HT1080 (cell line): ENCODE data around the gene BNIP3. TPM values are rescaled to one million over a fixed set of nuclear protein-coding genes. Genes with fewer than 3 reads are reported as not detected.
"Not testable (repeated sequence)": the region's sequence is repeated elsewhere in the genome, so short reads cannot be mapped to it uniquely, and the experiment has no call there.

Source experiments
- DNase-seq: peaks from one replicate; pipeline ENCODE4 v3.0.0-alpha.2; 2015; ENCODE audit warnings: low read depth
- total RNA-seq: library from RNA; depleted of rRNA; stranded (reverse); fragments of >200 nt; shearing (Covaris generic); gene quantifications from 2 replicates; pipeline ENCODE4 v1.2.3, GENCODE V29; 2014

The BNIP3 gene
- total RNA-seq, 1 experiment from 2014 or later, result 105 TPM

DNA sequence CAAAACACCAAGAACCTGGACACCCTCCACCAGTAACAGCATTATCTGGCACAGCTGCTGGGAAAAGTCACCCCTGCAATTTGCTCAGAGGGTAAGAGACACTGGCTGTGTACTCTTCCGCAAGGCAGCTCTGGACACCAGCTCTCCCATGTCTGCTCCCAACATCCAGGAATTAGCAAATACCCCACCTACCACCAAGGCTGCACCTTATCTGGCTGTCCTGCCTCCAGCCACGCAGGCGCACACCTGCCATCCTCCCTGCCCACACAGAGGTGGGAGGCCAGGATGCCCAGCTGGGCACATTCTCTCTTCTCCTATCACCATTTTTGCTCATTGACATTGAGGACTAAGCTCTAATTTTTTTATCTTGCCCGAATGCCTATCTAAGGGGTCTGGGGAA is 20.3 kb upstream of the BNIP3 start:
- DNase-seq, result no peak

DNA sequence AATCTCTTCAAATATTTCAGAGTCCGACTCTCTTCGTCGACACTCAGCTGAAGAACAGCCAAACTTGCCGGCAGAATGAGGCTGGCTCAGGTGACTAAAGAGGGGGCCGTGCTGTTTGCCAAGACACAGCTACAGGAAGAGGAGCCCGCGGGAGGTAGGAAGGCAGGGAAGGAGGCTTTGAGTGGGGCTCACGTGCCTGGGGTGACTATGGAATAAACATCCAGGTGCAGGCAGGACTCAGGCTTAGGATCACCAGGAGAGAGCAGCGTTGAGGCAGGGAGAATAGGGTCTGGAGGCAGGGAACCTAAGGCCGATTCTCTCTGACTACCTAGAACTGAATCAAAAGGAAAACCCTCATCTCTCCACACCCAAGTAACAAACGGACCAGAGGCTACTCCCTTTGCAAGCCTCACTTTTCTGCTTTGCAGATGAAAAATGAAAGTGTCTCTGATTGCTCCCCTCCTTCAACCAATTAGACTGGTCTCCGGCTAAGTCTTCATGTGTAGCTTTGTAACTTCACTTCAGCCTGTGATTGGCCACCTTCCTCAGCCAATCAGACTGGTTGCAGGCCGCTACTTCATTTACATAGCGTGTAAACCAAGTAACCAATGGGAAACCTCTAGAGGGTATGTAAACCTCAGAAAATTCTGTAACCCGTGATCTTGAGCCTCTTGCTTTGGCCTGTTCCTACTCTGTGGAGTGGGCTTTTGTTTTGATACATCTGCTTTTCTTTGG is 19.7 kb upstream of the BNIP3 start:
- DNase-seq, result peak; percentile 46

- no peak for DNase-seq
Measured at GRCh38 chr10:131998845-131999681, 17.3 kb upstream of the BNIP3 start.

DNA sequence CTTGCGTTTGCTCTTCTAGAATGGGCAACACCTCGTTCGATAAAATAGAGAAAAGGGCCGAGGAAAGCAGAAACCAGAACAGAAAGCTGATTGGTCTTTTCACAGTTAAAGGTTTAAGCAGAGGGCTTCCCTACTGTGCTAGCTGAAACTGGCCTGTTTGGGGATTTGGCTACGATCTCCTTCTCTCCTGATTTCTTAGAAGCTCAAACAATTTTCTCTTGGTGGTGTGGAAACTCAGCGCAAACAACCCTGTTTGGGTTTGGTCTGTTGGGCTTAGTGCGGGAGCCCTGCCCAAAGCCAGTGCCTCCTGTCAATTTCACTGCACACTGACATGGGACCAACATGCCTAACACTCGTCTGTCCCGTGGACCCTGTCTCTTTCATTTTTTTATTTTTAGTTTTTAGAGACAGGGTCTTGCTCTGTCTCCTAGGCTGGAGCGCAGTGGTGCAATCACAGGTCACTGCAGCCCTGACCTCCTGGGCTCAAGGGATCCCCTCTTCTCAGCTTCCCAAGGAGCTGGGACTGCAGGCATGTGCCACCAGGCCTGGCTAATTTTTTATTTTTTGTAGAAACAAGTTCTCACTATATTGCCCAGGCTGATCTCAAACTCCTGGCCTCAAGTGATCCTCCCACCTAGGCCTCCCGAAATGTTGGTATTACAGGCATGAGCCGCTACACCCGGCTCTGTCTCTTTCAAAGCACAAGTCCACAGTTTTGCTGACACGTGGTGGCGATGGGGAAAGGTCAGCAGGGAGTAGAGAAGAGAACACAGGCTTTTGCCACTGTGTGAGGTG is 16.5 kb upstream of the BNIP3 start:
- DNase-seq, result no peak

DNA sequence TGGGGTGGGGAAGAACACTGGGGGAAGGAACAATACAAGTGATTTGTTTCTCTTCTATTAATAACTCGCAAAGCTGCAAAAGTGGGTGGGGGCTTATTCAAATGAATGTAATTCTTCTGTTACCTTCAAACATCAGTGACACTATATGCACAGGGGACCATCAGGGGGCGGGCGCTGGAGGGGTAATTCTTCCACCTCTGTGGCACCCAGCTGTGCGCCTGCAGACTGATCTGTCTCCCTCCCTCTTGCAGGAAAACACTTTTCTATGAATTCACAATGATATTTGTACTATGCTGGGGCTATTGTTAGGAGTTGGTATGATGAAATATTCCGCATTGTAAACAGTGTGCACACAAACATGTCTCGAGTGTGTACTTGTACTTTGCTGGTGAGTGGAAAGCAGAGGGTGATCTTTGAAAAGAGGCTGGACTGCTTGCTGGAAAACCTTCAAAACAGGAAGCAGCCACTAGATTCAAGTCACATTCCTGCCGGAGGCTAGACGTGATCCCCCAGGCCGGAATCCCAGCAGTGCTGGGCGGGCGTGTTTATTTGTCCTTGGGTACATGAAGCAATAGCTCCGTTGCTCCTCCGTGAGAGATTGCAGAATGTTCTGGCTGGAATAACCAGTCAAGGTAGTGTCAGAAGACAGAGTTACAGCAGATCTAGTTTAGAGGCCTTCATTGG is 15.8 kb upstream of the BNIP3 start:
- DNase-seq, result no peak

GRCh38 chr10:131996466-131997365 is 15.0 kb upstream of the BNIP3 start:
- DNase-seq, result no peak

GRCh38 chr10:131994435-131994834 is 12.7 kb upstream of the BNIP3 start:
- DNase-seq, result no peak

- DNase-seq, result no peak
Measured at GRCh38 chr10:131993275-131993674, 11.6 kb upstream of the BNIP3 start.

DNA sequence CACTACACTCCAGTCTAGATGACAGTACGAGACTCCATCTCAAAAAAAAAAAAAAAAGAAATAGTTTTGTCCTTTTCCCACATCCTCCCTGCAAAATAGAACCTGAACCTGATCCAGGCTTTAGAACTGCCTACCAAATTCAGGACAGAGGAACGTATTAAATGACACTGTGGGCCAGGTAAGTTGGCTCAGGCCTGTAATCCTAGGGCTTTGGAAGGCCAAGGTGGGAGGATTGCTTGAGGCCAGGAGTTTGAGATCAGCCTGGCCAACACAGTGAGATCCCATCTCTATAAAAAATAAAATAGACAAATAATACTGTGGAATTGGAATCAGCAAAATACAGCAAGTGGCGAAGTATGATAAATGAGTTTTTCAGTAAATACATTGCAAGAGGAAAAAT is 10.0 kb upstream of the BNIP3 start:
- no peak for DNase-seq

GRCh38 chr10:131987786-131988185 is 6.1 kb upstream of the BNIP3 start:
- DNase-seq, result not testable (repeated sequence)

DNA sequence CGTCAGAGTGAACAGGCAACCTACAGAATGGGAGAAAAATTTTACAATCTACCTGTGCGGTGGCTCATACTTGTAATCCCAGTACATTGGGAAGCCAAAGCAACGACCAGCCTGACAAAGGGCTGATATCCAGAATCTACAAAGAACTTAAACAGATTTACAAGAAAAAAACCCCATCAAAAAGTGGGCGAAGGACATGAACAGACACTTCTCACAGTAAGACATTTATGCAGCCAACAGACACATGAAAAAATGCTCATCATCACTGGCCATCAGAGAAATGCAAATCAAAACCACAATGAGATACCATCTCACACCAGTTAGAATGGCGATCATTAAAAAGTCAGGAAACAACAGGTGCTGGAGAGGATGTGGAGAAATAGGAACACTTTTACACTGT is 5.6 kb upstream of the BNIP3 start:
- not testable (repeated sequence) for DNase-seq

- not testable (repeated sequence) for DNase-seq
Measured at GRCh38 chr10:131986851-131987250, 5.1 kb upstream of the BNIP3 start.

DNA sequence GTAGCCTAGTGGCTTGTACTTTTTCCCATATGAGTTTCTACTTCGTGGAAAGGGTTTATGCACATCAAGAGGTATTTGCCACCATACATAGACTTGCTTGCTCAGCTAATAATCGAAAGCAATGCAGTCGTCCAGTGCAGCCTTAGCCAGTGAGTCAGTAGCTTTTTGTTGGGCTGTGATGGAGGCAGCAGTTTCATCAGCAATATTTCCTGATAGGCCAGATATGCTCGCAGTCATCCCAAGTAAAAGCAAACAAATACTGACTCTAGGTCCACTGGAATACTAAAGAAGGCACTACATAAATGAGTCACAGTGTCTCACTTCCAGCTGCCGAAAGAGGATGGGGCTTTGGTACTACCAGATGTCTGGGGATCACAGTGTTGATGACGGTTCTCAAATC is 2.1 kb upstream of the BNIP3 start:
- peak; percentile 94 for DNase-seq

DNA sequence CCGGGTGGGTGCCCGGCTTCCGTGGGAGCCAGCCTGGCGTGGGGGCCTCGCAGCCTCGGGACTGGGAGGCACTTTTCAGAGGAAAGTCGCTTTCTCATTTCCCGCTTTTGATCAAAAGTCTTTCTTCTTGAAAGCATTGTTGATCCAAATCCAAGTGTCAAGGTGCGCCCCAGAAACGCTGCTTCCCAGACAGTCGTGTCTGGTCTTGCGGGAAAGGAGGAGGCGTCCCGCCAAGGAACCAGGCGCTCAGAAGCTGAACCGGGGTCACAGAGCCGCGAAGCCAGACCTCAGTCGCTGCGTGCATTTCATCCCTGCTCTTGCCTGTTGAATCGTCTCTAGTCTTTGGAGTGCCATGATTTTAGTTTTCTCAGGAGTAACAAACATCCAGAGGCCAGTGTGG is 1.1 kb upstream of the BNIP3 start:
- no peak for DNase-seq

DNA sequence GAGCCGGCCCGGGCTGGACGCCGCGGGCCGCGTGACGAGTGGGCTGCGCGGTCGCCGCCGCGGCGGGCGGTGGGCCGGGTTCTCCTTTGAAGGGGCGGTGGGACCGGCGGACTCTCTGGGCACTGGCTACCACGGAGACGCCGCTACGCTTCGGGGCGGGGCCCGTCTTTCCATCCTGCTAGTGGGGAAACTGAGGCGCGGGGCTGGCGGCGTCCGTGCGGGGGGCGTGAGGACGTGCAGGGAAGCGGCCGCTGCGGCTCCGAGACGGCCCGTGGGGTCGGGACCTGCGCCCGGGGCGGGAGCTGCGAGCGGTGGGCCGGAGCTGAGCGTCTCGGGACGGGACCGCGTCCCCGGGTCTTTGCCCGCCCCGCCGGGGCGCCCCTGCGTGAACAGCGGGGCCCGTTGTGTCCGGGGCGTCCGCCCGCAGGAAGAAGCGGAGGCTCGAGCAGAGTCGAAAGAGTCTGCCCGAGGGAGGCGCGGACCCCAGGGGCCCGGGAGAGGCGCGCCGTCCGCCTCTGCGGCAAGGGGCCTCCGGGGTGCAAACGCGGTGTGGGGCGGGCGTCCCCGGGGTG is 548 bp upstream of the BNIP3 start:
- no peak for DNase-seq

DNA sequence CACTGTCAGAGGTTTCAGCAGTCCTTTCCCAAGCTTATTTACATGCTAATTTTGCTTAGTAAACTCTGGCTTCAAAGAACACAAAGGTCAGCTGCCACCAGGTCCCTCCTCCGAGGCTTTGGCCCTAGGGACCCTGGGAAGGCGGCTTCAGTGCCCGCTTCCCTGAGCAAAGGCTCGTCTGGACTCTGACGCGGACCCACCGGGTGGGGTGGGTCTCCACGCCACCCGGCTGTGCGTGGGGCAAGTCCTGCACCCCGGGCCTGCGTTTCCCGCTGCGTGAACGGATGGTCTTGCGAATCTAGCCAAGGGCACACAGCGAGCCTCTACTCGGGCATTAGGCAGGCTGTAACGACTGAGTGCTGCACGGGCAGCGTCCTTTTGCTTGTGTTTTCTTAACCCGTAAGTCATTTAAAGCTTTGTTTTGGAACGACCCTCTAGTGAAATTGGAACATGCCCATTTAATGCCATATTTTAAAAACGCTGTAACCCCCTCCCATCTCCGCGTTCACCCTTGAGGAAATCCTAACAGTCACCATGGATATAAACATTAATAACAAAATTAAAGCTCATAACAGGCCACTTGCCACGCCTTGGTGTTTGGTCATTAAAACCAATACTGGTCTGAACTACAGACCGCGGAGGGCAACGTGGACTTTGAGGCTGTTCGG is 828 bp downstream of the BNIP3 start:
- DNase-seq, result no peak

- no peak for DNase-seq
Measured at GRCh38 chr10:131980321-131980720, 1.4 kb downstream of the BNIP3 start.

DNA sequence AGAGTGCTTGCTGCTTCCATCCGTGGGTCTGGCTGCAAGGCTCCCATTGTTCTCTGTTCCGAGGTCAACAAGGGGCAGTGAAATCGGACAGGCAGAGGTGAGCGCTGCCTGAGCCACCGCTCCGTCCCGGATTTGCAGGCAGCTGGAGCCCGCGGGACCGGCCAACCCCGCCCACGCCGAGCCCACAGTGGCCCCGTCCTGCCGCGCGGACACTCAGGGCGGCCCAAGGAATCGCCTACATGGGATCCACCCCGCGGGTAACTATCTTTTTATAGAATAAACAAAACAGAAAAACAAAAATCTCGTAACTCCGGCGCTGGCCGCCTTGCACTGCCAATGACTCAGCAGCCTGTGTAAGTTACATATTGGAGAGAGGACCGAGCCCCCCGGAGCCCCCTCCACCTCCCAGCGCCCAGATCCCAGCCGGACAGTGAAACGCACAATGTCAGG is 1.9 kb downstream of the BNIP3 start:
- DNase-seq, result no peak

DNA sequence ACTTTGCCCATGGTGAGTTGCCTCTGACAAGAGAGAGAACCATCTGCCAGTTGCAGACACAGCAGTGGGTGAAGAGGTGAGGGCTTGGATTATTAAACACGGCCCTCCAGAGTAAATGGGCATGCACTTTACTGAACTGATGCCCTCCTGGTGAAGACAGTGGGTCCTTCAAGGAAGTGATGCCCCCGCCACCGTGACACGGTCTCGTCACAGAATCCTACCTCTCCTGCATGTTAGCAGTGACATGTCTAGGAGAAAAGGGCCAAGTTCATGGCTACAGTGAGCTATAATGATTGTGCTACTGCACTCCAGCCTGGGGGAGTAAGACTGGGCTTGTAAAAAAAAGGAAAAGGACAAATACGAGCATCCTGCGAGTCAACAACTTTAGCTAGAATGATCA is 2.4 kb downstream of the BNIP3 start:
- no peak for DNase-seq
